ENCODE results near the gene MS4A14. TPM values are rescaled to one million over a fixed set of nuclear protein-coding genes. Genes with fewer than 3 reads are reported as not detected.
A peak's percentile ranks its signal among the peaks of the same experiment; 100 is the strongest.
"Not testable (repeated sequence)": the region's sequence is repeated elsewhere in the genome, so short reads cannot be mapped to it uniquely, and the experiment has no call there.

Gene MS4A14
- total RNA-seq, 6 donors from 2014 or later, result 4.0 to 35.6 (median 8.6) TPM

DNA sequence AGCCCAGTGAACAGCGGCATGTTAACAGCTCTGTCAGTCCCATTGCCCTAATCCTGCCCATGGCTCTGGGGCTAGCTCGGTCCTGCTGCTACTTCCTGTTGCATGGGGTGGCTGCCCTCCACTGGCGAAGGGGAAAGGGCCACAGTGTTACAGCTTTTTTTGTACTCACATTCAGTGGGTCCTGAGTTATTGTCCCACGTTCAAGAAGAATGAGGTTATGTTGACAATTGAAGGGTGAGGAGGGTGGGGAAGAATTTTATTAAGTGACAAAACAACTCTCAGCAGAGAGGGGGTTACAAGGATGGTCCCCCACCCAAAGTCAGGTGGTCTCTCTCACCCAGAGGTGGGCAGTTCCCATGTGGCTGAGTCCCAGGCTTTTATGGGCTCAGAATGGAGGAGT is 35.6 kb upstream of the MS4A14 start:
- Histone ChIP-seq H3K4me1 (peaks cover 0 to 10% (median 2%) of the 10 kb centered on the region in 4 donors), H3K27ac (no peak overlapping the region), H3K27me3 (no peaks in the 10 kb centered on the region), H3K9me3 (peaks cover 0 to 12% (median 3%) of the 10 kb centered on the region in 4 donors), H3K36me3 (no peaks in the 10 kb centered on the region), H3K4me3 (no peak overlapping the region)
- TF ChIP-seq, protein P1, sequence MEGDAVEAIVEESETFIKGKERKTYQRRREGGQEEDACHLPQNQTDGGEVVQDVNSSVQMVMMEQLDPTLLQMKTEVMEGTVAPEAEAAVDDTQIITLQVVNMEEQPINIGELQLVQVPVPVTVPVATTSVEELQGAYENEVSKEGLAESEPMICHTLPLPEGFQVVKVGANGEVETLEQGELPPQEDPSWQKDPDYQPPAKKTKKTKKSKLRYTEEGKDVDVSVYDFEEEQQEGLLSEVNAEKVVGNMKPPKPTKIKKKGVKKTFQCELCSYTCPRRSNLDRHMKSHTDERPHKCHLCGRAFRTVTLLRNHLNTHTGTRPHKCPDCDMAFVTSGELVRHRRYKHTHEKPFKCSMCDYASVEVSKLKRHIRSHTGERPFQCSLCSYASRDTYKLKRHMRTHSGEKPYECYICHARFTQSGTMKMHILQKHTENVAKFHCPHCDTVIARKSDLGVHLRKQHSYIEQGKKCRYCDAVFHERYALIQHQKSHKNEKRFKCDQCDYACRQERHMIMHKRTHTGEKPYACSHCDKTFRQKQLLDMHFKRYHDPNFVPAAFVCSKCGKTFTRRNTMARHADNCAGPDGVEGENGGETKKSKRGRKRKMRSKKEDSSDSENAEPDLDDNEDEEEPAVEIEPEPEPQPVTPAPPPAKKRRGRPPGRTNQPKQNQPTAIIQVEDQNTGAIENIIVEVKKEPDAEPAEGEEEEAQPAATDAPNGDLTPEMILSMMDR (IDR thresholded peaks at IDR 0.05), result no peak
- TF ChIP-seq EP300 (IDR thresholded peaks at IDR 0.05) (no peak), POLR2AphosphoS5 (IDR thresholded peaks at IDR 0.05) (no peak), POLR2A (IDR thresholded peaks at IDR 0.05) (no peak)
- ATAC-seq (ENCODE audit: low FRiP score in 2 of 2) (no peak), DNase-seq (no peak)
- 73 to 91% methylated on average over 4 of the region's 4 CpGs for WGBS, 2 donors

DNA sequence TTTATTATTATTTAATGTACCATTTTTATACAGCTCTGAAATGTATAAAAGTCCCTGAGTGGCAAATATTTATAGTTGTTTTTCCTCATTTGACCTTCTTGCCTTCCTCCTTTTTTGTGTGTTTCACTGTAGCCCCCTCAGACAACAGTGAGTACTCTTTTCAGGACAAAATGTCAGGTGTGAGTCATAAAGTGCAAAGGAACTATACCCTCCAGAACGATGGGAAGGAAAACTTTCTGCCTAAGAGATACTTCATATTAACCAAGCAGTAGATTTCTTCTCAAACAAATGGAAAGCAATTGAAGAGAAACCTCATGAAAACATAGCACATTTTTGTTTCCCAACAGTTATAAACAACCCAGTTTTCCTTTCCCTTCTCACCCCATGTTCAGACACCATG is 34.0 kb upstream of the MS4A14 start:
- WGBS, 2 donors, result 16 to 38% methylated on average over 1 of the region's 1 CpG
- Histone ChIP-seq H3K4me1 (peaks cover 0 to 10% (median 2%) of the 10 kb centered on the region in 4 donors), H3K9me3 (peaks cover 0 to 12% (median 3%) of the 10 kb centered on the region in 4 donors), H3K36me3 (no peaks in the 10 kb centered on the region), H3K27me3 (no peaks in the 10 kb centered on the region), H3K27ac (no peak overlapping the region), H3K4me3 (no peak overlapping the region)
- no peak for DNase-seq
- no peak for ATAC-seq (ENCODE audit: low FRiP score in 2 of 2)
- TF ChIP-seq EP300 (IDR thresholded peaks at IDR 0.05) (no peak), POLR2A (IDR thresholded peaks at IDR 0.05) (no peak), POLR2AphosphoS5 (IDR thresholded peaks at IDR 0.05) (no peak)
- TF ChIP-seq, protein P1 (IDR thresholded peaks at IDR 0.05), result no peak

DNA sequence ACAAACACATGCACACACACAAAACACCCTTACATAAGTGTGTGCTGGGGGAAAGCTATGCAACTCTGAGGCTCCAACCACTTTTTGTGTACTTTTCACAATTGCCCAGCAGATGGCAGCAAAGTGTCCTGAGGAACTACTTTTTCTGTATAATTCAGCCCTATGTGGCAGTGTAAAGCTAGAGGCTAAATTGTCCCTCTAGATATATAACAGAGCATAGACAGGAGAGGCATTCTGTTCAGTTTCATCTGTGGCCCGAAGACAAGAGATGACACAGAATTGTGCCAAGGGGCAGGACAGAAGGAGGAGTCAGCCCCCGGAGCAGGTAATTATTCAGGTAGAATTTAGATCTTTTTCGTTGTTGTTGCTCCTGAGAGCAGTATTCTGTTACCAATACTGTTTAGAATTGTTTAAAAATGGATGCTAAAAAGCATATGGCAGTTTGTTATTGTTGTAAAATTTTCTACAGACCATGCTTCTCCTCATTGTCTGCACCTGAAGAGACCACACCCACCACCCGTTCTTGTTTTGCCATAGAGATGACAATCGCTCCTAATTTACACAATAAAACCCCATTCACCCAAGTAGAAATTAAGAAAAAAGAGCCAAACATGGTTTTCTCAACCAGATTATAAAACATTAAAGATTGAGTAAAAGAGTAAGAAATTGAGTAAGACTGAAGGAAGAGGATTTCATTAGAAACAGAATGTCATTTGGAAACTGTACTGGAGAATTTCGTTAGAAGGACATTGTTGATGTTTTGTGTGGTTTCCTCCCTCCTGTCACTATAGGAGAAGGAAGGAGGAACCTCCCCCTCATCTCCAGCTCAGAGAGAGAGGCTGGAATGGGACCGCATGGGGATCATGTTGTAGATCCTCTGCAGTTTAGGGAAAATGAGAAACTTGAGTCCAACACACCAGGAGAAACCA is 32.5 kb upstream of the MS4A14 start:
- H3K36me3 ChIP-seq, result no peaks in the 10 kb centered on the region
- no peaks in the 10 kb centered on the region for H3K27me3 ChIP-seq
- 45 to 57% methylated on average over 7 of the region's 7 CpGs for WGBS, 2 donors
- TF ChIP-seq EP300 (IDR thresholded peaks at IDR 0.05) (peak in 1 of 4 donors; percentile 17), POLR2AphosphoS5 (IDR thresholded peaks at IDR 0.05) (peak in 1 of 2 donors; percentile 36), POLR2A (IDR thresholded peaks at IDR 0.05) (peak in 1 of 4 donors; percentile 33)
- TF ChIP-seq, protein P1 (IDR thresholded peaks at IDR 0.05), result peak; percentile 62 to 83 (median 74)
- H3K27ac ChIP-seq, result peak overlapping the region; percentile 29 to 60 (median 48)
- no peak overlapping the region for H3K4me3 ChIP-seq
- DNase-seq (peak in 1 of 2 donors; percentile 55), ATAC-seq (ENCODE audit: low FRiP score in 2 of 2) (peak; percentile 75 to 86)
- H3K4me1 ChIP-seq, result peaks cover 0 to 10% (median 2%) of the 10 kb centered on the region in 4 donors
- H3K9me3 ChIP-seq, result peaks cover 0 to 12% (median 3%) of the 10 kb centered on the region in 4 donors

DNA sequence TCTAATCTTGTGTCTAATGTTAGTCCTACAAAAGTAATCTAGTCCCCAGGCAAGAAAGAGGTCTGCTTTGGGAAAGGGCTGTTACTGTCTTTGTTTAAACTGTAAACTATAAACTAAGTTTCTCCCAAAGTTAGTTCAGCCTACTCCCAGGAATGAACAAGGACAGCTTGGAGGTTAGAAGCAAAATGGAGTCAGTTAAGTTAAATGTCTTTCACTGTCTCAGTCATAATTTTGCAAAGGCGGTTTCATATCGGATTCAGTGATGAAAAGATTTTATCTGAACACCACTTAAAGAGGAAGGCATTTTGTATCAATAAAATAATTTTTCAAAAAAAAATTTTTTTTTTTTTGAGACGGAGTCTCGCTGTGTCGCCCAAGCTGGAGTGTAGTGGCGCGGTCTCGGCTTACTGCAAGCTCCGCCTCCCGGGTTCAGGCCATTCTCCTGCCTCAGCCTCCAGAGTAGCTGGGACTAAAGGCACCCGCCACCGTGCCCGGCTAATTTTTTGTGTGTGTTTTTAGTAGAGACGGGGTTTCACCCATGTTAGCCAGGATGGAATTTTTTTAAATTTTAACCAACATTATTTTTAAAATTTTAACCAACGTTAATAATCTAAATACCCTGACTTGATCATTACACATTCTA is 29.9 kb upstream of the MS4A14 start:
- H3K9me3 ChIP-seq; H3K27me3 ChIP-seq; ATAC-seq (ENCODE audit: low FRiP score in 2 of 2); H3K27ac ChIP-seq; H3K36me3 ChIP-seq; H3K4me3 ChIP-seq: not testable (repeated sequence)
- WGBS, 2 donors, result 89 to 90% methylated on average over 15 of the region's 15 CpGs
- H3K4me1 ChIP-seq, result peaks cover 4 to 23% (median 11%) of the 10 kb centered on the region in 4 donors
- peak in 1 of 2 donors; percentile 18 for DNase-seq

DNA sequence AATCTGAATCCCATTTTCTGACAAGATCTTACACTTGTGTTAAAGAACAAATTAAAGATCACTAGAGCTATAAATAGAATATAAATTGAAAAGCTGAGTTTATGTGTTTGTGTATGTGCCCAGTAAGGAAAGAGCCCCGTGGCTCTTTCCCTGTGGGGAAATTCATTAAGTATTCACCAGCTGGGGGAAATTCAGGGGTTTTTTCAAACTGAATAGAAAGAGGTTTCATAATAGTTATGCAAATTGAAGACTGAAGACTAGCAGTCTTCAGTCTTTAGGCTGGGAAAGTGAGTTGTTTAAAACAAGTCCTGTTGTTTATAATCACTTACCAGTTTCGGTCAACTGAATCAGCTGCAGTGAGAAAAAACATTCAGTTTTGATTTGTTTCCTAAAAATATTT is 29.2 kb upstream of the MS4A14 start:
- TF ChIP-seq POLR2AphosphoS5 (IDR thresholded peaks at IDR 0.05), result no peak
- TF ChIP-seq POLR2A (IDR thresholded peaks at IDR 0.05), result no peak
- TF ChIP-seq, protein P1 (IDR thresholded peaks at IDR 0.05), result no peak
- TF ChIP-seq EP300 (IDR thresholded peaks at IDR 0.05), result no peak
- DNase-seq (no peak), ATAC-seq (ENCODE audit: low FRiP score in 2 of 2) (no peak)
- no peak overlapping the region for H3K27ac ChIP-seq
- no peaks in the 10 kb centered on the region for H3K27me3 ChIP-seq
- WGBS, 2 donors, result 30 to 33% methylated on average over 2 of the region's 2 CpGs
- H3K4me1 ChIP-seq, result peaks cover 4 to 26% (median 11%) of the 10 kb centered on the region in 4 donors
- H3K36me3 ChIP-seq, result no peaks in the 10 kb centered on the region
- no peak overlapping the region for H3K4me3 ChIP-seq
- no peaks in the 10 kb centered on the region for H3K9me3 ChIP-seq
